ENCODE measurements around the gene MRPL54.

MRPL54 gene

DNA sequence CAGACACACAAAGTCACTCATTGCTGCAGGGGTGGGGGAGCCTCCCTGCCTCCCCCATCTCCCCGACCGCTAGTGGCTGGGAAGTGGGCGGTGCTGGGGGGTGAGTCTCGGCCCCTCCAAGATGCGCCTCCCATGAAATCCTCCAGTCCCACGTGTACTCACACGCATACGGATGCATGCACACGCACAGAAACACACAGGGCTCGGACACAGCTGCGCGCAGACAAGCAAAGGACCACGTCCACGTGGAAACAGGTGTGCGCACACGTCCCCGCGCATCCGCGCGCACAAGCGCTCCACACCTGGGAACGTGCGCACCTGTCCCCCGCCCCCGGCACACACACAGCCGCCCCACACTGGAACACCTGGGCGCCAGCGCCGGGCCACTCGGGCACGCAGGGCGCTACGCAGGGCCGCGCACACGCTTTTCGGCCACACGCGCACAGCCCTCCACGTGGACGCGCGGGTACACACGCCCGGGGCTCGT lies 23.0 kb downstream of the MRPL54 start:
- TF ChIP-seq CTCF (IDR thresholded peaks at IDR 0.05; ENCODE audit: low read depth, low read length) (no peak), EZH2phosphoT487 (IDR thresholded peaks at IDR 0.05; ENCODE audit: low read depth) (no peak)
- H4K20me1 ChIP-seq (ENCODE audit: insufficient read depth, low read length): no peaks in the 10 kb centered on the region
- no peak overlapping the region for H3K9ac ChIP-seq (ENCODE audit: low read length)
- H2AFZ ChIP-seq (ENCODE audit: low read depth, low read length): no peak overlapping the region
- H3K4me2 ChIP-seq (ENCODE audit: low read length): no peak overlapping the region
- no peaks in the 10 kb centered on the region for H3K79me2 ChIP-seq (ENCODE audit: low read length)
- H3K4me3 ChIP-seq (ENCODE audit: low read length): no peak overlapping the region
- no peaks in the 10 kb centered on the region for H3K4me1 ChIP-seq (ENCODE audit: low read length)
- H3K36me3 ChIP-seq (replicated peaks; ENCODE audit: low read depth, low read length): no peaks in the 10 kb centered on the region
- H3K27me3 ChIP-seq (ENCODE audit: low read depth, low read length): no peaks in the 10 kb centered on the region
- H3K27ac ChIP-seq (ENCODE audit: low read length): no peak overlapping the region
- H3K9me3 ChIP-seq (ENCODE audit: insufficient read depth, low read length): peaks cover 18% of the 10 kb centered on the region; the same call in 1 of the 2 replicates

DNA sequence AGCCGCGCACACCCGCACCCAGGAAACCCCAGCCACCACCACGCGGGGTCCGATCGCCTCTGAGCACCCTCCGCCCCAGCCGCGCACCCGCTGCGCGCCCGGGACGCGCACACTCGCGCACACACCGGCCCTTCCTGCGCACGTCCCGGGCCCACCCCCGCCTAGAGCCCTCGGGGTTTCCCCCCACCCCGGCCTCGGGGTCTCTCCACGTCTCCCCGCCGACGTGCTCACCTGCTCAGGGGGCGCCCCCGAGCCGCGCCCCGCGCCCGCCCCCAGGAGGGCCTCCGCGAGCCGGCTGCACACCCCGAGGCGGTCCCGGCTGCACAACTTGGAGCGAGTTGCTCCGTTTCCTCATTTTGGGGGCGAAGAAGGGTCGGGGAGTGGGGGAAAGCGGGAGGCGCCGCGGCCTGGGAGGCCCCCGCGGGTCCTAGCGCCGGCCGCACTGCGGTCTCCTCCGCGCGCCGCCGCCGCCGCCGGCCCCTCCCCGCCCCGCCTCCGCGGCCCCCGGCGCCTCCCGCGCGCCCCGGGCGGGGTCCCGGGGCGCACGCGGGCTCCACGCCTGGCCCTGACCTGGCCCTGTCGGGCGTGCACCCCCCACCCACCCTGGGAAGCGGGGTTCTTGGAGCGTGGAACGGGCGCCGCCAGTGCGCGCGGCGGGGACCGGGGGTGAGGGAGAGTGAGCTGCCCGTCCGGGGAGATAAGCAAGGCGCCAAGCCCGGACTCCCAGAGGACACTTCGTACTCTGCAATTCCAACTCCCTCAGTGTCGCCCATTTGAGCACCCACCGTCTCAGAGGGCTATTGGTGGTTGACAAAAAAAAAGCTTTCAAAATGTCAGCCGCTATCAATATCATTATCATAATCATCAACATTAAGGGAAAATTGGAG lies 23.7 kb downstream of the MRPL54 start, which contains the start of gene MATK:
Gene MATK, minus strand, starts transcription at position 444 of the 887 bp plus-strand sequence. CDS start 1,246 bp downstream, outside the sequence.
- H4K20me1 ChIP-seq (ENCODE audit: insufficient read depth, low read length): no peaks in the 10 kb centered on the region
- no peak for TF ChIP-seq CTCF (IDR thresholded peaks at IDR 0.05; ENCODE audit: low read depth, low read length)
- no peak for TF ChIP-seq EZH2phosphoT487 (IDR thresholded peaks at IDR 0.05; ENCODE audit: low read depth)
- no peak within 1 kb of the TSS for H3K4me2 ChIP-seq (ENCODE audit: low read length)
- H3K4me3 ChIP-seq (ENCODE audit: low read length): no peak within 1 kb of the TSS
- no peak within 1 kb of the TSS for H3K27ac ChIP-seq (ENCODE audit: low read length)
- no peak within 1 kb of the TSS for H3K9ac ChIP-seq (ENCODE audit: low read length)
- H2AFZ ChIP-seq (ENCODE audit: low read depth, low read length): no peak within 1 kb of the TSS
- no peaks in the 10 kb centered on the region for H3K4me1 ChIP-seq (ENCODE audit: low read length)
- peaks cover 15% of the 10 kb centered on the region; the same call in 1 of the 2 replicates for H3K9me3 ChIP-seq (ENCODE audit: insufficient read depth, low read length)
- H3K79me2 ChIP-seq (ENCODE audit: low read length): no peaks in the 10 kb centered on the region
- H3K27me3 ChIP-seq (ENCODE audit: low read depth, low read length): no peaks in the 10 kb centered on the region
- no peaks in the 10 kb centered on the region for H3K36me3 ChIP-seq (replicated peaks; ENCODE audit: low read depth, low read length)

DNA sequence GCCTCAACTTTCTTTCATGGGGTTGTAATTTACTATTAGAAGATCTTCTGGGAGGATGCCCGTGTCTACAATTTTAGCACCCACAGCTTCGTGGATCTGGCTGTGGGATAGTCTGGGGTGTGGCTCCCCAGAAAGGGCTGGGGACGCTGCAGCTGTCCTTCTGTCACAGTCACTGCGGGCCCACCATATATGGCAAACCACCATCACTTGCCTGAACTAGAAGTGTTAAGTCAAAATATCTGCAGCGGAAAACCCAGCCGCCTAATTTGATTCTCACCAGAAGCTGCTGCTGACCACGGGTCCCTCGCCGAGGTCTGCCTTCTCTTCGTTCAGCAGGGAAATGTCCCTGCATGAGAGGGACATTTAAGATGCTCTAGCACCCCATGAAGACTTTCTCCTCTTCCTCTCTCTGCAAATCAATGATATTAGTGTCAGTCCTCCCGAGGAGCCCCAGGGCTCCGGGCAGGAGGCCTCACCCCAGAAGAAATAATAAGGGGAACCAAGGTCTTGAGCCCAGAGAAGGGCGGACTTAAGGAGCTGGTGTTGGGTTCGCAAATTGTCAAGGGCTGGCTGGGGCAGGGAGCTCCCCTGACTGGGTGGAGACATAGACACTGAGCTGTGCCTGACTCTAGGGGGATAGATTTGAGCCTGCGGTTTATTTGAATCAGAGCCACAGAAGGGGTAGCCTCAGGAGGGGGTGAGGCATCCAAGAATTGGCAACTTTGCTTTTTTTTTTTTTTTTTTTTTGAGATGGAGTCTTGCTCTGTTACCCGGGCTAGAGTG lies 26.7 kb downstream of the MRPL54 start:
- no peaks in the 10 kb centered on the region for H3K9me3 ChIP-seq (ENCODE audit: insufficient read depth, low read length)
- H2AFZ ChIP-seq (ENCODE audit: low read depth, low read length): no peak overlapping the region
- no peaks in the 10 kb centered on the region for H3K4me1 ChIP-seq (ENCODE audit: low read length)
- no peak overlapping the region for H3K27ac ChIP-seq (ENCODE audit: low read length)
- TF ChIP-seq CTCF (IDR thresholded peaks at IDR 0.05; ENCODE audit: low read depth, low read length): no peak
- TF ChIP-seq EZH2phosphoT487 (IDR thresholded peaks at IDR 0.05; ENCODE audit: low read depth): no peak
- H4K20me1 ChIP-seq (ENCODE audit: insufficient read depth, low read length): no peaks in the 10 kb centered on the region
- H3K4me3 ChIP-seq (ENCODE audit: low read length): no peak overlapping the region
- H3K27me3 ChIP-seq (ENCODE audit: low read depth, low read length): no peaks in the 10 kb centered on the region
- no peaks in the 10 kb centered on the region for H3K36me3 ChIP-seq (replicated peaks; ENCODE audit: low read depth, low read length)
- H3K4me2 ChIP-seq (ENCODE audit: low read length): no peak overlapping the region
- H3K79me2 ChIP-seq (ENCODE audit: low read length): no peaks in the 10 kb centered on the region
- H3K9ac ChIP-seq (ENCODE audit: low read length): no peak overlapping the region
